KMS-11 (cell line): ENCODE results near the gene AHCY.

Experiments
- H2AFZ ChIP-seq: fragments of 200-600 bp; sonication (generic); 2 replicates; pipeline ENCODE4 v1.6.1; 2016; ENCODE audit warnings: antibody characterized with exemption, mixed run types, low read depth
- H3K27ac ChIP-seq: fragments of 200-600 bp; sonication (generic); 2 replicates; pipeline ENCODE4 v1.6.1; 2016; ENCODE audit warnings: mild to moderate bottlenecking, mixed run types
- H3K27me3 ChIP-seq: fragments of 200-600 bp; sonication (generic); 2 replicates; pipeline ENCODE4 v1.6.1; 2017; ENCODE audit warnings: mild to moderate bottlenecking, low read depth, mixed run types, moderate library complexity; ENCODE audit not compliant: insufficient read depth
- H3K36me3 ChIP-seq: fragments of 200-600 bp; sonication (generic); 2 replicates; pipeline ENCODE4 v1.6.1; 2017; ENCODE audit warnings: mild to moderate bottlenecking, mixed run types; ENCODE audit not compliant: insufficient read depth
- H3K4me1 ChIP-seq: fragments of 200-600 bp; sonication (generic); 2 replicates; pipeline ENCODE4 v1.6.1; 2016; ENCODE audit warnings: mild to moderate bottlenecking, low read depth, mixed run types; ENCODE audit not compliant: poor library complexity, severe bottlenecking
- H3K4me2 ChIP-seq: fragments of 200-600 bp; sonication (generic); 2 replicates; pipeline ENCODE4 v1.7.0; 2016; ENCODE audit warnings: mild to moderate bottlenecking, mixed run types
- H3K4me3 ChIP-seq: fragments of 200-600 bp; sonication (generic); IDR thresholded peaks from 2 replicates; pipeline ENCODE4 v1.6.1; 2017; ENCODE audit warnings: low read depth, low read length, mixed read lengths; ENCODE audit not compliant: insufficient read depth
- H3K79me2 ChIP-seq: fragments of 200-600 bp; sonication (generic); 2 replicates; pipeline ENCODE4 v1.6.1; 2016; ENCODE audit warnings: low read depth, mixed run types; ENCODE audit not compliant: insufficient read depth
- H3K9ac ChIP-seq: fragments of 200-600 bp; sonication (generic); 2 replicates; pipeline ENCODE4 v1.6.1; 2016; ENCODE audit warnings: mild to moderate bottlenecking, mixed run types
- H4K20me1 ChIP-seq: fragments of 200-600 bp; sonication (generic); 2 replicates; pipeline ENCODE4 v1.6.1; 2016; ENCODE audit warnings: mild to moderate bottlenecking, mixed run types; ENCODE audit not compliant: insufficient read depth
- CTCF ChIP-seq: fragments of 200-600 bp; sonication (generic); conservative IDR thresholded peaks from 2 replicates; pipeline ENCODE4 v1.6.1; 2017; ENCODE audit warnings: low read depth, mild to moderate bottlenecking, antibody characterized with exemption, low read length, moderate library complexity, mixed read lengths

Gene AHCY

GRCh38 chr20:34316196-34316814, 13.2 kb upstream of the AHCY start:
- Histone ChIP-seq H3K4me1 (peaks cover 11% of the 10 kb centered on the region), H3K9ac (no peak overlapping the region), H3K27me3 (no peaks in the 10 kb centered on the region), H3K4me2 (no peak overlapping the region), H3K4me3 (no peak overlapping the region), H2AFZ (no peak overlapping the region), H4K20me1 (no peaks in the 10 kb centered on the region), H3K79me2 (no peaks in the 10 kb centered on the region), H3K36me3 (no peaks in the 10 kb centered on the region), H3K27ac (no peak overlapping the region)
- no peak for TF ChIP-seq CTCF

- Histone ChIP-seq H3K27ac (no peak overlapping the region), H3K79me2 (no peaks in the 10 kb centered on the region), H3K4me1 (peaks cover 11% of the 10 kb centered on the region), H3K27me3 (no peaks in the 10 kb centered on the region), H2AFZ (no peak overlapping the region), H4K20me1 (no peaks in the 10 kb centered on the region), H3K4me2 (no peak overlapping the region), H3K36me3 (no peaks in the 10 kb centered on the region), H3K9ac (no peak overlapping the region), H3K4me3 (no peak overlapping the region)
- no peak for TF ChIP-seq CTCF
These were observed 12.1 kb upstream of the AHCY start for GRCh38 chr20:34315236-34315635.

- H2AFZ ChIP-seq, result peak overlapping the region; percentile 58; the same call in 1 of the 2 replicates
- peak overlapping the region; percentile 61 for H3K4me2 ChIP-seq
- H3K4me1 ChIP-seq, result peaks cover 11% of the 10 kb centered on the region
- TF ChIP-seq CTCF, result peak; percentile 99
- H3K27ac ChIP-seq, result no peak overlapping the region
- H3K79me2 ChIP-seq, result no peaks in the 10 kb centered on the region
- H4K20me1 ChIP-seq, result no peaks in the 10 kb centered on the region
- H3K4me3 ChIP-seq, result no peak overlapping the region
- H3K27me3 ChIP-seq, result no peaks in the 10 kb centered on the region
- no peaks in the 10 kb centered on the region for H3K36me3 ChIP-seq
- no peak overlapping the region for H3K9ac ChIP-seq
These were observed 9.5 kb upstream of the AHCY start for GRCh38 chr20:34312544-34313217.

- H3K36me3 ChIP-seq, result no peaks in the 10 kb centered on the region
- H3K4me2 ChIP-seq, result peak overlapping the region; percentile 61
- H4K20me1 ChIP-seq, result no peaks in the 10 kb centered on the region
- no peaks in the 10 kb centered on the region for H3K27me3 ChIP-seq
- no peak overlapping the region for H3K9ac ChIP-seq
- H3K27ac ChIP-seq, result no peak overlapping the region
- TF ChIP-seq CTCF, result no peak
- no peaks in the 10 kb centered on the region for H3K79me2 ChIP-seq
- no peak overlapping the region for H3K4me3 ChIP-seq
- peaks cover 11% of the 10 kb centered on the region for H3K4me1 ChIP-seq
- H2AFZ ChIP-seq, result peak overlapping the region; percentile 58; the same call in 1 of the 2 replicates
These were observed 8.9 kb upstream of the AHCY start for GRCh38 chr20:34312024-34312460.
